ENCODE data around the gene NYNRIN.

DNA sequence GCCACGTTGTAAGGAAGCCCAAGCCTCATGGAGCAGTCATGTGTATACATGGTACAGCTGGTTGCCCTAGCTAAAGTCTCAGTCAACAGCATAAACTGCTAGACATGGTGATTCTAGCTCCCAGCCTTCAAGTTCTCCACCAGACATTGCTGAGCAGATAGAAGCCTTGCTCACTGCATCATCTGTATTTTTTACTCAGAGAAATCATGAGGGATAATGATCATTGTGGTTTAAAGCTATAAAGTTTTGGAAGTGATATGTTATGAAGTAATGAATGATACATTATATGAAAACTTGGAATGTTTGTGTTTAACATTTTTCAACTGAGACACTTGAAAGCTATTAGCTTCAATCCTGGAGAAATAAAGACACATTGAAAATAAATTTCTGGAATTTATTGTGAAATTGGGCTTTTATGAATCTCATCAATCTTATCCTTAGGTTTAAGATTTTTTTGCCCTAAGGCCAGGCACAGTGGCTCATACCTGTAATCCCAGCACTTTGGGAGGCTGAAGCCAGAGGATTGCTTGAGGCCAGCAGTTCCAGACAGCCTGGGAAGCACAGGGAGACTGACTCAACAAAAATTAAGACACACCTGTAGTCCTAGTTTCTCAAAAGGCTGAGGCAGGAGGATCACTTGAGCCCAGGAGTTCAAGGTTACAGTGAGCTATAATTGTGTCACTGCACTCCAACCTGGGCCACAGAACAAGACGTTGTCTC, 36.4 kb upstream of the NYNRIN start:
- TF ChIP-seq CTCF (IDR thresholded peaks at IDR 0.05) (no peak), POLR2A (IDR thresholded peaks at IDR 0.05) (no peak)

Data from ovary (tissue), 3 donors.